ENCODE measurements around the gene SEMA4D.

SEMA4D gene

DNA sequence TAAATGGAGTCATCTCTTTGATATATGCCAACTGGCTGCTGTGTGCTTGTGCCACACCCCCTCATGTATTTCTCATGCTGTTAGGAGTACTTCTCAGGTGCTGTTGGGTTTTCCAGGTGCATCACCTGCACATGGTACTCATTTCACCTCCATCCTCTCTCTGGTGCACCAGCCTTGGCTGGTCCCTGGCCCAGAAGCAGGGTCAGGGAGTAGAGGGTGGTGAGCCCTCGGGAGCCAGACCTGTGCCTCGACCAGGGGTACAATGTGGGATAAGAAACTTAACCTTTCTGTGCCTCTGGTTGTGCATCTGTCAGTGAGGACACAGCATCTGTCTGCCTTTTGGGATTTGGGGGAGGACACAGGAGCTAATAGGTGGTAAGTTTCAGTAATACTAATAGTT, 141.1 kb downstream of the SEMA4D start:
- H3K27me3 ChIP-seq (ENCODE audit: insufficient read depth, low read length), result no peaks in the 10 kb centered on the region

DNA sequence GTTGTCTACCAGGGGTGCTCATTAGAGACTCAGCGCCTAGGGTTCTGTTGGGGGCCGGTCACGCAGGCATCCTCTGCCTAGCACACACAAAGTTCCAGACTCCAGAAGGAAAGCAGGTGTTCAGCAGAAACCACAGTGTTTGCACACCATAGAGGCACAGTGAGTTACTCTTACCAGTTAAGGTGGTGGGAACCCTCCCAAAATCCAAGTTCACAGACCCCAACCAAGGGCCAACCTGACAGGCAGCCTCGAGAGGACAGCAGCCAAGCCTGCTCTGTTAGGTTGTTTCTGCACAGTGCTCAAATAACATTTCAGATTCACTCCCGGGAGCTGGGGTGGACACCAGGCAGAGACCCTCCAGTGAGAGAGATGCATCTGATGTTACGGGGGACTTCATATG, 143.4 kb downstream of the SEMA4D start:
- Histone ChIP-seq H3K36me3 (ENCODE audit: insufficient read depth, low read length) (peaks cover 98% of the 10 kb centered on the region), H3K4me2 (ENCODE audit: low read length) (no peak overlapping the region), H4K20me1 (ENCODE audit: insufficient read depth, low read length) (no peaks in the 10 kb centered on the region)

More for the DNA sequence above, 141.1 kb downstream of the SEMA4D start:
- H4K20me1 ChIP-seq (ENCODE audit: insufficient read depth, low read length), result no peaks in the 10 kb centered on the region
- H3K4me2 ChIP-seq (ENCODE audit: low read length), result no peak overlapping the region
- peaks cover 97% of the 10 kb centered on the region for H3K36me3 ChIP-seq (ENCODE audit: insufficient read depth, low read length)
- H2AFZ ChIP-seq (ENCODE audit: low read length), result no peak overlapping the region
- H3K9ac ChIP-seq (ENCODE audit: low read length), result no peak overlapping the region
- no peaks in the 10 kb centered on the region for H3K9me2 ChIP-seq (ENCODE audit: low read depth, low read length)
- H3K4me1 ChIP-seq (ENCODE audit: insufficient read depth, low read length, severe bottlenecking), result no peaks in the 10 kb centered on the region
- TF ChIP-seq, protein P1, sequence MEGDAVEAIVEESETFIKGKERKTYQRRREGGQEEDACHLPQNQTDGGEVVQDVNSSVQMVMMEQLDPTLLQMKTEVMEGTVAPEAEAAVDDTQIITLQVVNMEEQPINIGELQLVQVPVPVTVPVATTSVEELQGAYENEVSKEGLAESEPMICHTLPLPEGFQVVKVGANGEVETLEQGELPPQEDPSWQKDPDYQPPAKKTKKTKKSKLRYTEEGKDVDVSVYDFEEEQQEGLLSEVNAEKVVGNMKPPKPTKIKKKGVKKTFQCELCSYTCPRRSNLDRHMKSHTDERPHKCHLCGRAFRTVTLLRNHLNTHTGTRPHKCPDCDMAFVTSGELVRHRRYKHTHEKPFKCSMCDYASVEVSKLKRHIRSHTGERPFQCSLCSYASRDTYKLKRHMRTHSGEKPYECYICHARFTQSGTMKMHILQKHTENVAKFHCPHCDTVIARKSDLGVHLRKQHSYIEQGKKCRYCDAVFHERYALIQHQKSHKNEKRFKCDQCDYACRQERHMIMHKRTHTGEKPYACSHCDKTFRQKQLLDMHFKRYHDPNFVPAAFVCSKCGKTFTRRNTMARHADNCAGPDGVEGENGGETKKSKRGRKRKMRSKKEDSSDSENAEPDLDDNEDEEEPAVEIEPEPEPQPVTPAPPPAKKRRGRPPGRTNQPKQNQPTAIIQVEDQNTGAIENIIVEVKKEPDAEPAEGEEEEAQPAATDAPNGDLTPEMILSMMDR (IDR thresholded peaks at IDR 0.05; ENCODE audit: low read length), result no peak
- no peak for TF ChIP-seq EZH2 (IDR thresholded peaks at IDR 0.05; ENCODE audit: borderline replicate concordance, low read length)
- H3K9me3 ChIP-seq (ENCODE audit: low read length), result no peaks in the 10 kb centered on the region
- H3K4me3 ChIP-seq (ENCODE audit: low read depth, low read length, poor library complexity, severe bottlenecking), result no peak overlapping the region
- H3F3A ChIP-seq (ENCODE audit: insufficient read depth, low read length), result no peaks in the 10 kb centered on the region
- H3K79me2 ChIP-seq (ENCODE audit: insufficient read depth, low read length), result no peaks in the 10 kb centered on the region
- H3K27ac ChIP-seq (ENCODE audit: low read depth, low read length, poor library complexity, severe bottlenecking), result no peak overlapping the region

DNA sequence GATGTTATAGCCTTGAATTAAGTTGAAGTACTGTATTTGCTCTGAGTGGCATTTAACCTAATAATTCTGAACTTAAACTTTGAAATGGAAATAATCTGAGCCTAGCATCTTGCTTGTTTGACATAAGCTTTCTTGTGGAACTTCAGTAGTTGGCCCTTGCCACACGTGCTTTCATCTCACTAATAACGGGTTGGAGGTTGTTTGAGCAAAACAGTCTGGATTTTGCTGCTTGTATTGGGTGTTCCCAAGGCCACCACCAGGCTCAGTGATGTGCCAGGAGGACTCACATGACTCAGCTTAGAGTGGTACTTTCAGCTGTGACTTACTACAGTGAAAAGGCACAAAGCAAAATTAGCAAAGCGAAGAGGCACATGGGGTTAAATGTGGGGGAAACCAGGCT, 143.9 kb downstream of the SEMA4D start:
- Histone ChIP-seq H3K4me3 (ENCODE audit: low read depth, low read length, poor library complexity, severe bottlenecking) (no peak overlapping the region), H3K27me3 (ENCODE audit: insufficient read depth, low read length) (no peaks in the 10 kb centered on the region), H3K27ac (ENCODE audit: low read depth, low read length, poor library complexity, severe bottlenecking) (no peak overlapping the region), H3K4me1 (ENCODE audit: insufficient read depth, low read length, severe bottlenecking) (no peaks in the 10 kb centered on the region), H3F3A (ENCODE audit: insufficient read depth, low read length) (no peaks in the 10 kb centered on the region), H3K79me2 (ENCODE audit: insufficient read depth, low read length) (no peaks in the 10 kb centered on the region), H3K9ac (ENCODE audit: low read length) (no peak overlapping the region), H3K9me3 (ENCODE audit: low read length) (no peaks in the 10 kb centered on the region), H4K20me1 (ENCODE audit: insufficient read depth, low read length) (no peaks in the 10 kb centered on the region), H2AFZ (ENCODE audit: low read length) (no peak overlapping the region), H3K36me3 (ENCODE audit: insufficient read depth, low read length) (peaks cover 98% of the 10 kb centered on the region), H3K9me2 (ENCODE audit: low read depth, low read length) (no peaks in the 10 kb centered on the region), H3K4me2 (ENCODE audit: low read length) (no peak overlapping the region)
- TF ChIP-seq, protein P1 (IDR thresholded peaks at IDR 0.05; ENCODE audit: low read length), result no peak
- no peak for TF ChIP-seq EZH2 (IDR thresholded peaks at IDR 0.05; ENCODE audit: borderline replicate concordance, low read length)

More for the DNA sequence above, 143.4 kb downstream of the SEMA4D start:
- H2AFZ ChIP-seq (ENCODE audit: low read length), result no peak overlapping the region
- TF ChIP-seq, protein P1 (IDR thresholded peaks at IDR 0.05; ENCODE audit: low read length), result no peak
- TF ChIP-seq EZH2 (IDR thresholded peaks at IDR 0.05; ENCODE audit: borderline replicate concordance, low read length), result no peak
- H3K27ac ChIP-seq (ENCODE audit: low read depth, low read length, poor library complexity, severe bottlenecking), result no peak overlapping the region
- no peaks in the 10 kb centered on the region for H3K4me1 ChIP-seq (ENCODE audit: insufficient read depth, low read length, severe bottlenecking)
- H3K27me3 ChIP-seq (ENCODE audit: insufficient read depth, low read length), result no peaks in the 10 kb centered on the region
- no peaks in the 10 kb centered on the region for H3K9me2 ChIP-seq (ENCODE audit: low read depth, low read length)
- H3K9ac ChIP-seq (ENCODE audit: low read length), result no peak overlapping the region
- H3K9me3 ChIP-seq (ENCODE audit: low read length), result no peaks in the 10 kb centered on the region
- H3K4me3 ChIP-seq (ENCODE audit: low read depth, low read length, poor library complexity, severe bottlenecking), result no peak overlapping the region
- no peaks in the 10 kb centered on the region for H3F3A ChIP-seq (ENCODE audit: insufficient read depth, low read length)
- no peaks in the 10 kb centered on the region for H3K79me2 ChIP-seq (ENCODE audit: insufficient read depth, low read length)

Measured in OCI-LY1 (cell line).